ENCODE data around the gene ABLIM2.

GRCh38 chr4:8067945-8068896 is 90.4 kb downstream of the ABLIM2 start:
- TF ChIP-seq CSDC2 (CRISPR knock-in tag; IDR thresholded peaks at IDR 0.05) (no peak), TCF4 (CRISPR knock-in tag; IDR thresholded peaks at IDR 0.05; ENCODE audit: borderline replicate concordance) (no peak), RARB (CRISPR knock-in tag; IDR thresholded peaks at IDR 0.05) (no peak), PATZ1 (CRISPR knock-in tag; IDR thresholded peaks at IDR 0.05; ENCODE audit: borderline replicate concordance) (no peak), ZNF8 (CRISPR knock-in tag; IDR thresholded peaks at IDR 0.05) (no peak), ZNF70 (CRISPR knock-in tag; IDR thresholded peaks at IDR 0.05) (no peak), ZNF565 (CRISPR knock-in tag; conservative IDR thresholded peaks at IDR 0.05; ENCODE audit: low read depth) (no peak), ZFP3 (CRISPR knock-in tag; IDR thresholded peaks at IDR 0.05) (no peak), CREB5 (CRISPR knock-in tag; IDR thresholded peaks at IDR 0.05; ENCODE audit: low read depth) (no peak)

All from SK-N-SH treated with all-trans-retinoic acid at 6 μM for 48 hours (cell line).